ENCODE results near the gene CPM. TPM values are rescaled to one million over a fixed set of nuclear protein-coding genes. Genes with fewer than 3 reads are reported as not detected.

CPM gene
- total and polyA plus RNA-seq, 10 of the 15 experiments (the other 5 are each of a cell fraction or from before 2014, with no cell fraction given): 0.06 to 1.7 (median 0.41) TPM

GRCh38 chr12:68893741-68894140 is 39.2 kb downstream of the CPM start:
- Histone ChIP-seq H3K4me1 (ENCODE audit: control insufficient read depth, insufficient read depth, low read length) (no peaks in the 10 kb centered on the region), H3K79me2 (ENCODE audit: control insufficient read depth, insufficient read depth, low read length) (no peaks in the 10 kb centered on the region), H3K27me3 (replicated peaks in 1 of 2; ENCODE audit: control insufficient read depth in 2 of 2, insufficient read depth in 2 of 2, low read length in 1 of 2) (no peaks in the 10 kb centered on the region), H4K20me1 (ENCODE audit: control insufficient read depth, insufficient read depth) (no peaks in the 10 kb centered on the region), H3K4me3 (no peak overlapping the region), H3K9ac (ENCODE audit: control insufficient read depth, insufficient read depth, low read length) (no peak overlapping the region), H3K36me3 (ENCODE audit: control insufficient read depth in 2 of 2, insufficient read depth in 2 of 2, low read length in 1 of 2) (no peaks in the 10 kb centered on the region), H3K27ac (ENCODE audit: control insufficient read depth, insufficient read depth) (no peak overlapping the region), H3K9me3 (replicated peaks; ENCODE audit: control insufficient read depth, insufficient read depth, low read length) (no peaks in the 10 kb centered on the region), H2AFZ (ENCODE audit: control insufficient read depth, low read depth, low read length) (no peak overlapping the region), H3K4me2 (ENCODE audit: control insufficient read depth, insufficient read depth) (no peak overlapping the region)
- intact Hi-C loops (cut with micrococcal nuclease; ENCODE audit: unreplicated experiment): no loop called here
- DNase-seq (ENCODE audit: low read depth, low spot score): no peak
- RAD21 ChIA-PET (ENCODE audit: unreplicated experiment): no interaction called here
- POLR2A ChIA-PET: no interaction called here
- FAIRE-seq: no peak
- in situ Hi-C loops (cut with MboI): no loop called here
- BruUV-seq (replicated peaks): no TSS peak
- TF ChIP-seq ZNF622 (IDR thresholded peaks at IDR 0.05) (no peak), BCL3 (IDR thresholded peaks at IDR 0.05; ENCODE audit: borderline replicate concordance, insufficient read depth, low read depth, low read length, poor library complexity, severe bottlenecking) (no peak), STAT3 (IDR thresholded peaks at IDR 0.05; ENCODE audit: low read depth, low read length) (no peak), CEBPB (IDR thresholded peaks at IDR 0.05; ENCODE audit: borderline replicate concordance in 1 of 2, low read depth in 2 of 2, low read length in 2 of 2) (no peak), CUX1 (IDR thresholded peaks at IDR 0.05; ENCODE audit: insufficient replicate concordance, low read depth, low read length) (no peak), CBX5 (IDR thresholded peaks at IDR 0.05; ENCODE audit: low read depth) (no peak), USF1 (IDR thresholded peaks at IDR 0.05; ENCODE audit: borderline replicate concordance, extremely low read length, insufficient read depth, low read depth, low read length) (no peak)
- CTCF ChIA-PET: no interaction called here
- no peak for ATAC-seq
- WGBS (ENCODE audit: insufficient coverage, insufficient replicate concordance, low lambda C conversion rate, missing lambda C conversion rate): 52% methylated on average over 3 of the region's 3 CpGs
- SMC1A ChIA-PET (ENCODE audit: uncharacterized antibody, unreplicated experiment): no interaction called here

Data from GM12878 (cell line).